Amygdala (tissue), 56 donors: ENCODE results near the gene IL1R1.
A peak's percentile ranks its signal among the peaks of the same experiment; 100 is the strongest.

Experiments
- DNase-seq, 56 donors: peaks; one replicate each; lab custom pipeline; 2025; lab: John Stamatoyannopoulos, UW

IL1R1 gene

DNA sequence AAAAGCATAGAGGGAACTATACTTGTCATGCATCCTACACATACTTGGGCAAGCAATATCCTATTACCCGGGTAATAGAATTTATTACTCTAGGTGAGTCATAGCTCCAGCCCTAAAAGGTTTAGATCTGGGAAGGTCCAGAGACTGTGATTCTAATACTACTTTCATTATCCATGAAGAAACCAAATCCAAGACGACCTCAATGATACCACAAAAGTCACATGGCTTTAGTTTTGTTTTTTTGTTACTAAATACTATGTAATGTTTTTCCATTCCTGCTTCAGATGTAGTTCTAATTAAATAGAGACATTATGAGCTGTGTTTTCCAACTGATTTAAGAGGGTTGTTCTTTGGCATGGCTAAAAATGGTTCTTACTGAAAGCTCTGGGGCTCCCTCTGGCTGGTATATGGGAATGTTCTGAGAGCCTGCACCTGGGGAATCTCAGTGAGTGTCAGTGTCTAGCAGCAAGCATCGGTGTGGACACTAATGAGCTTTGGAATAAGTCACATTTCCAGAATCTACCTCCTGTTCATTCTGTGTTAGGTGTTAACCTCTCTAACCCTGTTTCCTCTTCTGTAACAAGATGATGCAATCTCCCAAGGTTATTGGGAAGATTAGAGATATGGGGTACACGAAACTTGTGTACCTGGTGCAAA is 23.8 kb downstream of the IL1R1 start:
- peak in 3 of 56 donors; percentile 5 to 24 (median 5) for DNase-seq

DNA sequence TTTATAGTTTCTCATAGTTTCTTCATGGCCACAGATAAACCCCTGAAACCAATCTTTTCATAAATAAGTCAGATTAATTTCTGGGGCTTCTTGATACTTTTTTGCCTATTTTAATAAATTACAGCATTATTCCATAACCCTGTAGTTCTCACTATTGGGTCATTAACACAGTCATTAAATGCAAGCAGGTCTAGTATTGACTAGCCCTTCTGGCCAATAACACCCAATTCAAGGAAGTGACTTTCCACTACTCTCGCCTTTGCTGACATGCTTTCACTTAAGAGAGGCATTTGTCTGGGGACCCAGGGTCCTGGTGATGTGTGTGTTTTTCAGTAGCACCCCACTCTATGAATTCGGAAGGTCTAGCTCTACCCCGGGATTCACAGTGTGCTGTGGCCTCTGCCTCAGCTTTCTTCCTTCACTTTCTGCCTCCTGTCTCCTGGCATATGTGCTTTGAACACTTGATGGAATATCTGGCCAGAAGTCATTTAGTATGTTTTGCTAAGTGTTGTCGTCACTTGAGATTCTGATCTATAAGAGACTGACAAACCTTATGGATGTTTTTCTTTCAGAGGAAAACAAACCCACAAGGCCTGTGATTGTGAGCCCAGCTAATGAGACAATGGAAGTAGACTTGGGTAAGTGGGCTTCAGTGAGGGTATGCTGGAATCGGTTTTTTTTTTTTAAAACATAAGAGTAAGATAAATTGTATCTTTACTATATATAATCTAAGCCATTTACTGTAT is 25.7 kb downstream of the IL1R1 start:
- DNase-seq = no peak

DNA sequence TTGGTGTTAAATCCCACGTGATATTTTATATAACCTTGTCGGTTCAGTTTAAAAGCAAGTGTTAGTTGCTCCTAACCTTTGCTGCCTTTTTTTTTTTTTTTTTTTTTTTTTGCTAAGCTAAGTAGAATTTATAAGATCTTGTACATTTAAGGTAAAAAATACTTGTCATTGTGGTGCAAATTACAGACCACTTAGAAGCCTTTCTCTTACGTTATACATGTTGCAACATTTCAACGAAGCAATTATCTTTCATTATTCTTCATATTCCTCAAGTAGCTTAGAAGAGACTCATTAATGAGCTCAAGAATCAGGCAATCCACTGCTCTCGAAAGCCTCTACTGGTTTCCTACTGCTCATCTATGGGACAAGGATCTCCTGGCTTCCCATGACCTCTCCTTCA is 29.4 kb downstream of the IL1R1 start:
- no peak for DNase-seq

DNA sequence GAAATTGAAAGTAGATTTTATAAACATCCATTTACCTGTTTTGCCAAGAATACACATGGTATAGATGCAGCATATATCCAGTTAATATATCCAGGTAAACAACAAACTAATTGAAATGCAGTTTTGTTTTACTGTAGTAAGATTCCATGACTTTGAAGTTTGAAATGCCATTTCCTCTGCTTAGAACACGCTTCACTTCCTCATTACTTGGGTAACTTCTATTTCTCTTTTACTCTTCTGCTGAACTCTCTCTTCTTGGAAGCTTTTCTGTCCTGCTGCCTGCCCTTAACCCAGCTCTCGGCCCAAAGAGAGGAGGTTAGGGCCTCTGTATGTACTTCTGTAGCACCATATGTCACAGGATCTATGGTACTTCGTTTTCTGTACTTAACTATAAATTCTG is 30.2 kb downstream of the IL1R1 start:
- no peak for DNase-seq

DNA sequence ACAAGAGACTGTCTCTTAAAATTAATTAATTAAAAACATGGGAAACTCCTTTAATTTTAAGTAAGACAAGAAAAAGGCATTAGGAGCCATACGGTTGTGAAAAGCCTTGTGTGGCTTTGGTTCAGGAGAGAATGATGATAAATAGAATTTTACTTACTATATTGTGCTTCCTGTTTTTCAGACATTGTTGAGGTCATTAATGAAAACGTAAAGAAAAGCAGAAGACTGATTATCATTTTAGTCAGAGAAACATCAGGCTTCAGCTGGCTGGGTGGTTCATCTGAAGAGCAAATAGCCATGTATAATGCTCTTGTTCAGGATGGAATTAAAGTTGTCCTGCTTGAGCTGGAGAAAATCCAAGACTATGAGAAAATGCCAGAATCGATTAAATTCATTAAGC is 33.6 kb downstream of the IL1R1 start:
- no peak for DNase-seq

GRCh38 chr2:102177814-102178478 is 35.4 kb downstream of the IL1R1 start:
- DNase-seq = no peak

GRCh38 chr2:102179061-102179460 is 36.5 kb downstream of the IL1R1 start:
- DNase-seq = no peak

DNA sequence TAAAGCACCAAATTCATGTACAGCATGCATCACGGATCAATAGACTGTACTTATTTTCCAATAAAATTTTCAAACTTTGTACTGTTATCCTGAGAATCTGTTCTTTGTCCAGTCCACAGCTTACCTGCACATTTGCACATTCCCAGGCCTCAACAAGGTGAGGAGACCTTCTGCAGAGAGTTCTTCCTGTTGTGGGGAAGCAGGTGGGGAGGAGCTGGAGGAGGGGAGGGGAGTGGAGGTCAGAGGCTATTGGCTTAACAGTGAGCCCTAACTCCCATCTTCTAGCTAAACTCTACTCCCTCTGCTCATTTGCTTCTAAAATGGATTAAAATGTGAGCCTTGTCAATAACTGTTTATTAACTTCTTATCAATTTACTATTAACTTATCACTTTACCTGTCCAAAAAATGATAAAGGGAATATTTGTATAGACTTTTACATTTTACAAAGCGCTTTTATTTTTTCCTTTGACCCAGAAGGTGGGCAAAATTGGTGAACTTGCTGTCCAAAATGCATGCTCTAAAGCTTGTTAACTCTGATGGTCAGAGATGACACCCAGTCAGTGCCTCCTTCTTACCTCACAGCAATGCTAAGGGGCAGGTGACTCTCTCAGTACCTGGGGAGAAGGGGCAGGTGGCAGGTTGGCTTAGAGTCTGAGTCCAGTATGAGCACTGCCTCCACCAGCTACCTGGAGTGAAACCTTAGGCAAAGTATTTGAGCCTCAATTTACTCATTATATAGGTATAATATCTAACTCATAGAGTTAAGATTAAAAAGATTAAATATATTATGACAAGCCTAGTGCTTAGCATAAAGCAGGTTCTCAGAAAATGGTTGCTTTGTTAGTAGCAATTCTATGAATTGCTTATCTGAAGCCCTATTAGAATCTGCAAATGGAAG is 37.5 kb downstream of the IL1R1 start:
- no peak for DNase-seq

GRCh38 chr2:102180687-102180999 is 38.1 kb downstream of the IL1R1 start:
- DNase-seq = no peak

DNA sequence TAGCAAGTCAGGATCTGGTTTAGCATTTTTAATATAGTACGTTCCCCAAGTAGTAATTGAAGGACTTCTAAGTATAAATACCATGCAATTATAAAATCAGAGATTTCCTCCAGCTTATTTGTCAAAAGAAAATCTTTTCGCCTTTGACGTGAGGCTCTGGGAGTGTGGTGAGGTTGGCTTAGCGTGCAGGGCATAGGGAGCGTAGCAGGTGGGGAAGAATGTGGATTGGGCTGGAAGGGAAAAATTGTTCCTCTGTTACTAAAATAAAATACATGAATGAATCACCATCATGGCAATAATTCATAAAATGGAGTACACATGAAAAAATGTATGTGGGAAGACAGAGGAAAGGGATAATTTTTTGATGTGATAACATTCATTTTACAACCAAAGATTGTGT is 38.8 kb downstream of the IL1R1 start:
- no peak for DNase-seq

GRCh38 chr2:102181919-102182635 is 39.5 kb downstream of the IL1R1 start:
- DNase-seq = no peak

- DNase-seq = no peak
These were observed 41.5 kb downstream of the IL1R1 start for GRCh38 chr2:102184018-102184417.

GRCh38 chr2:102184568-102184967 is 42.0 kb downstream of the IL1R1 start:
- DNase-seq = no peak

DNA sequence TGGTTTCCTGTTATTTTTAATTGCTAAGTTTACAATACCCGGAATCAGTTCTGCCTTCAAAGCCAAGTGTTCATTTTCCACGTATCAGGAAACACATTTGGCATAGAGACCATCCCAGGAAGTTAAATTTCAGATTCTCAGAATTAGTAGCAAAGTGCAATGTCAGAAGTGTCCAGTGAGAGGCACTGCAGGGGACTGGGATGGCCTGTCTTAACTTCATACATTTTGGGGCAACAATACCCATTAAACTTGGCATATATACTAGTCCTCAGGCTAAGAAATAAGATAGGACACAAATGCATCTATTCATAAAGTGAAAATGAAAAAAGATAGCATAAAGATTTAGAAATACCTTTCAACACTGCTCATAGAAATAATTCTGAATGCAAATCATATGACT is 42.8 kb downstream of the IL1R1 start:
- DNase-seq = no peak

GRCh38 chr2:102186791-102187495 is 44.4 kb downstream of the IL1R1 start, which contains the start of gene IL1RL2:
Gene IL1RL2 (plus strand): TSS chr2:102187023. CDS start chr2:102187868, 845 bp downstream.
- DNase-seq = peak in 3 of 56 donors; percentile 6 to 39 (median 19)

GRCh38 chr2:102187496-102188150 is 45.1 kb downstream of the IL1R1 start:
- DNase-seq = peak in 24 of 56 donors; percentile 2 to 51 (median 24)

DNA sequence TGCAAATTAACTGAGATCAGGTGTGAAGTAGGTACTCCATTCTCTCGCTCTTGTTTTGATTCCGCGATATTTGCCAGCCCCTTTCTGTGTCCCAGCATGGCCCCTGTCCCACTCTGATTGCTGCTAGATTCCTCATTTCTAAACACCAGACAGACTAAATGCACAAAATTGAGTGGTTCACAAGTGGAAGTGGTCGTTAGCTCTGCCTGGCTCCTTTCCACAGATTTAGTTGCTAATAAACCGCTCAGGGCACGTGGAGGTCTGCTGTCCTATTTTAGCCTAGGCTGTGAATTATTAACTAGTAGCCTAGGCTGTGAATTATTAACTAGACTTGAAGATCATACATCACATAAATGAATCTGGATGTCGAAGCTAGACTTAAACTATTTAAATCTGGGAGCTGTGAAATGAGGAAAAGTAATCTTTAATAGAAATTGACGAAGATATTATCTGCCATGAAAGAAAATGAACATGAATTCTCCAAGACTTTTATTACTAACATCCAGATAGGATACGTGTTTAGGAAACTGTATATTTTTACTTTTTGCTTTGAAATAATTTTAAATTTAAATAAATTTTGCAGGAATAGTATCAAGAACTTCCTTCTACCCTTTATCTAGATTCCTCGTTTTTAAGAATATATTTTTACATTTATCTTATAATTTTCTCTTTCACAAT is 48.0 kb downstream of the IL1R1 start:
- no peak for DNase-seq

- DNase-seq = no peak
These were observed 49.0 kb downstream of the IL1R1 start for GRCh38 chr2:102191501-102191900.
